ENCODE results near the gene PCYOX1L. TPM values are rescaled to one million over a fixed set of nuclear protein-coding genes. Genes with fewer than 3 reads are reported as not detected.

PCYOX1L gene
- total RNA-seq, 4 donors from 2014 or later, result 2.1 to 4.6 (median 3.1) TPM

- Histone ChIP-seq H3K36me3 (peaks cover 0 to 17% (median 0%) of the 10 kb centered on the region in 3 donors), H3K27ac (peak overlapping the region in 1 of 4 donors; percentile 84), H3K4me1 (peaks cover 7 to 22% (median 8%) of the 10 kb centered on the region in 3 donors), H3K4me3 (peak overlapping the region in 1 of 4 donors; percentile 83), H3K27me3 (no peaks in the 10 kb centered on the region), H3K9me3 (no peaks in the 10 kb centered on the region)
- intact Hi-C loops (cut with DNase I), result no loop called here
- TF ChIP-seq CTCF (IDR thresholded peaks at IDR 0.05), result no peak
- no peak for TF ChIP-seq POLR2A (IDR thresholded peaks at IDR 0.05)
- no peak for DNase-seq
- WGBS, 2 donors, result 66 to 70% methylated on average over 8 of the region's 8 CpGs
Measured at GRCh38 chr5:149358868-149359495, 1.1 kb downstream of the PCYOX1L start.

- no peaks in the 10 kb centered on the region for H3K9me3 ChIP-seq
- peaks cover 7 to 22% (median 8%) of the 10 kb centered on the region in 3 donors for H3K4me1 ChIP-seq
- TF ChIP-seq CTCF (IDR thresholded peaks at IDR 0.05) (no peak), POLR2A (IDR thresholded peaks at IDR 0.05) (no peak)
- no peak for DNase-seq
- no peaks in the 10 kb centered on the region for H3K27me3 ChIP-seq
- H3K27ac ChIP-seq, result no peak overlapping the region
- H3K36me3 ChIP-seq, result peaks cover 0 to 4% (median 0%) of the 10 kb centered on the region in 3 donors
- no peak overlapping the region for H3K4me3 ChIP-seq
- WGBS, 2 donors, result 86 to 90% methylated on average over 1 of the region's 1 CpG
- intact Hi-C loops (cut with DNase I), result no loop called here
Measured at GRCh38 chr5:149360272-149360671, 2.4 kb downstream of the PCYOX1L start.

- Histone ChIP-seq H3K9me3 (no peaks in the 10 kb centered on the region), H3K27ac (no peak overlapping the region), H3K4me1 (peaks cover 5 to 29% (median 7%) of the 10 kb centered on the region in 3 donors), H3K27me3 (no peaks in the 10 kb centered on the region), H3K4me3 (no peak overlapping the region), H3K36me3 (no peaks in the 10 kb centered on the region)
- intact Hi-C loops (cut with DNase I), result no loop called here
- no peak for TF ChIP-seq POLR2A (IDR thresholded peaks at IDR 0.05)
- TF ChIP-seq CTCF (IDR thresholded peaks at IDR 0.05), result no peak
- no peak for DNase-seq
- 91 to 94% methylated on average over 6 to 10 of the region's 12 CpGs for WGBS, 2 donors
Measured at GRCh38 chr5:149362541-149362940, 4.7 kb downstream of the PCYOX1L start.

- DNase-seq, result no peak
- intact Hi-C loops (cut with DNase I), result no loop called here
- no peak for TF ChIP-seq CTCF (IDR thresholded peaks at IDR 0.05)
- TF ChIP-seq POLR2A (IDR thresholded peaks at IDR 0.05), result no peak
- Histone ChIP-seq H3K36me3 (no peaks in the 10 kb centered on the region), H3K4me3 (no peak overlapping the region), H3K9me3 (no peaks in the 10 kb centered on the region), H3K4me1 (peaks cover 3 to 29% (median 7%) of the 10 kb centered on the region in 3 donors), H3K27ac (no peak overlapping the region), H3K27me3 (no peaks in the 10 kb centered on the region)
Measured at GRCh38 chr5:149363358-149363757, 5.5 kb downstream of the PCYOX1L start.

GRCh38 chr5:149363936-149364335 is 6.1 kb downstream of the PCYOX1L start:
- Histone ChIP-seq H3K36me3 (no peaks in the 10 kb centered on the region), H3K4me3 (no peak overlapping the region), H3K27me3 (no peaks in the 10 kb centered on the region), H3K4me1 (peaks cover 0 to 25% (median 3%) of the 10 kb centered on the region in 3 donors), H3K9me3 (no peaks in the 10 kb centered on the region), H3K27ac (no peak overlapping the region)
- 86 to 87% methylated on average over 3 to 5 of the region's 9 CpGs for WGBS, 2 donors
- intact Hi-C loops (cut with DNase I), result no loop called here
- no peak for DNase-seq
- TF ChIP-seq POLR2A (IDR thresholded peaks at IDR 0.05), result no peak
- TF ChIP-seq CTCF (IDR thresholded peaks at IDR 0.05), result no peak

Measured in esophagus squamous epithelium (tissue), 5 donors.